ENCODE measurements around the gene VWA8.

- no peak for TF ChIP-seq EZH2phosphoT487 (IDR thresholded peaks at IDR 0.05; ENCODE audit: borderline replicate concordance, low read length)
- no peak for TF ChIP-seq CTCF (IDR thresholded peaks at IDR 0.05; ENCODE audit: low read depth, low read length, poor library complexity, severe bottlenecking)
Measured at GRCh38 chr13:41542281-41542680, 418.6 kb downstream of the VWA8 start.
